Activated gamma-delta T cell treated with anti-CD3 and anti-CD28 coated beads, Interleukin-2, amount 50 U/mL, for 16 hours (primary cell): ENCODE results near the gene TSHZ1.

Experiments
- DNase-seq: peaks from one replicate; pipeline ENCODE4 v3.0.0-alpha.2; 2020; ENCODE audit warnings: low read depth

The TSHZ1 gene

DNA sequence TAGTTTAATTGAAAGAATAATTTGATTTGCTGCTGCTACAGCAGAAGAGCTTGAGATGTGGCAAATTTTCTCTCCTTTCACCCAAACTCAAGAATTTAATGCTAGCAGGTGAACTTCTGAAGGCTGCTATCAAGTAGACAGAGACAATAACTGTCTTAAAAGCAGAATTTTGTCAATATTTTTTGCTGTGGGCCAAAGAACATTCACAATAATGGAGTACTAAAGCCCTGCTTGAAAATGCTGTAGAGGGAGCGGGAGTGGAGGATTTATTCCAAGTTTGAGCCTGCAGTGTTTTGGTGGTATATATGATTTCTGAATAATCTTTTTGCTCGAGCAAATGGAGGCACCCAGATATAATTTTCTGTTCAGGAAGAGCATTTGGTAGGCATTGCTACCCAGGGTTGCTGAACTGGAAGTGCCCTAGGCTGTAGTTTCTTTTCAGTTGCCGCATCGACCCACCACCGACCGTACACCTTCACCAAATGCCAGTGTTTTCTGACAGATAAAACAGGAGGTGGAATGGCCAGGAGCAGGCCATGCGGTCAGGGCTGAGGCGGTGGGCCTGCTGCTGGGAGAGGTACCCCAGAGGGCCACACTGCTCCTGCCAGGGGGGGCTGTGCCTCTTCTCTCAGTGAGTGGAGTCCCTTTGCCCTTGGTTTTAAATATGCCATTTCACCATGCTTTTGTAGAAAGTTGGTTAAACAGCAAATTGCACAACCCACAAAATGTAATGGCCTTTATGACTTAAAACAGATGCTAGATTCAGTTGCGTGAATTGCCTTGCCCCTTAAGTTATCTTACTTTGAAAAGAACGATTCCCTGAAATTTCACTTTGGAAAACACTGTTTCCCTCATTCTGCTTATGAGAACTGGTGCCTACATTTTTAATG is 36.4 kb downstream of the TSHZ1 start:
- no peak for DNase-seq

GRCh38 chr18:75247611-75248421 is 37.2 kb downstream of the TSHZ1 start:
- DNase-seq, result no peak

DNA sequence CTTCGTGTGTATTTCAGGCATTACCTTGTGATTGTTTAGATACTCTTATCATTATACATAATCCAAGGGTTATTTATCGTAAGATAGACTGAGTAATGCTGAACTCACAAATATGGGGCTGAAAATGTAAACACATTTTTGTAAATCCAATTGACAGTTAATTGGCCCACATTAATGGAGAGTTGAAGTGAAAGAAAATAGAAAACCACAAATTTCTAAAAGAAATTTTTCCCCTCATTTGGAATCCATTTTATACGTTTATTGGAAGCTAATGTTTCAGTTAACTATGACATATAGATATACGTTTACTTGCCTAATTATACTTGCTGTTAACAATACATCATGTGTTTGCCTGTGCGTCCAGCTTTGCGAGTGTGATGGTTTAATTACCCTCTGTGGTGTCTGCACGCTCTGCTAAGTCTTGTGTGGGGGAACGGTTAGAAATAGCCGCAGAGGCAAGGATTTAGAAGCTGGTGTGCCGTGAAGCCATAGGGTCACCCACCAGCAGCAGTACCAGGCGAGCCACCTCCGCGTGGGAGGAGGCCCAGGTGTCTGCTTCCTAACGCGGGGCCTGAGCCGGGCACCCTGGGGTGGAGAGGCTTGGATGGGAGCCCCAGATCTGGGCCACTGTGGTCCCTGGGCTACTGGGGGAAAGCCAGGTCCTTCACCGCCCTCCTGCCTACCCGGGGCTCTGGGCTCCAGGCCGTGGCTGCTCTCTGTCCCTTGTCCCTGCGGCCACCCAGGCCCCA is 38.0 kb downstream of the TSHZ1 start:
- DNase-seq, result no peak

DNA sequence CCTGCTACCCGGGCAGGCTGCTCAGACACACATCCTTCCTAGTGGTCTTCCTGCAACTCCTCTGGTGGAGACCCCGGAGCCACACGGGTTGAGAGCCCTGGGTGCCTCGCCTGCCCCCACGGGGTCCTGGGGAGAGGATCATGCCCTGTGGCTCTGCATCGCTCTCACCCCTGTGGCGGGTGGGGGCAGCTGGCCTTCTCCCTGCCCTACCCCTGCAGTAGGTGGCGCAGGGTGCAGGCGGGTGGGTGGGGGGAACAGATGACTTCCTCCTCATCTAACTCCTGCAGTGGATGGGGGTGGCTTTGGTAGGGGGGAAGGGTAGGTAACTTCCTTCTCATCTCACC is 38.5 kb downstream of the TSHZ1 start:
- DNase-seq, result no peak

DNA sequence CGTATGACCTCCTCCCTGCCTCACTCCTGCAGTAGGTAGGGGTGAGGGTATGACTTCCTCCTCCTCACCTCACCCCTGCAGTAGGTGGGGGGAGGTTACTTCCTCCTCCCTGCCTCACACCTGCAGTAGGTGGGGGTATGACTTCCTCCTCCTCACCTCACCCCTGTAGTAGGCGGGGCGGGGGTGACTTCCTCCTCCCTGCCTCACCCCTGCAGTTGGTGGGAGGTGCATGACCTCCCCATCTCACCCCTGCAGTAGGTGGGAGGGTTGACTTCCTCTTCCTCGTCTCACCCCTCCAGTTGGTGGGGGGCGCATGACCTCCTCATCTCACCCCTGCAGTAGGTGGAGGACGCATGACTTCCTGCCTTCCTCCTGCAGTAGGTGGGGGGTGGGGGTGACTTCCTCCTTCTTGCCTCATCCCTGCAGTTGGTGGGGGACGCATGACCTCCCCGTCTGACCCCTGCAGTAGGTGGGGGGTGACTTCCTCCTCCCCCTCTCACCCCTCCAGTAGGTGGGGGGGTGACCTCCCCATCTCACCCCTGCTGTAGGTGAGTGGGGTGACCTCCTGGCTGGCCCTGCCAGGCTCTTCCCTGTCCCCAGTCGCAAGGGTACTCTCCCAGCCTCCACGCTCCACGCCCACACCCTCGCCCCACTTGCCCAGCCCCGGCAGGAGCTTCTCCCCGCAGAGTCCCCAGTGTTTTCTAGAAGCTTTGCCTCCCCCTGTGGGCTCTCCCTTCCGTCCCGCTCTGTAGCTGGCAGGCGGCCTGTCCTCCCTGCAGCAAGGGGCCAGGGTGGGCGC is 39.3 kb downstream of the TSHZ1 start:
- no peak for DNase-seq

DNA sequence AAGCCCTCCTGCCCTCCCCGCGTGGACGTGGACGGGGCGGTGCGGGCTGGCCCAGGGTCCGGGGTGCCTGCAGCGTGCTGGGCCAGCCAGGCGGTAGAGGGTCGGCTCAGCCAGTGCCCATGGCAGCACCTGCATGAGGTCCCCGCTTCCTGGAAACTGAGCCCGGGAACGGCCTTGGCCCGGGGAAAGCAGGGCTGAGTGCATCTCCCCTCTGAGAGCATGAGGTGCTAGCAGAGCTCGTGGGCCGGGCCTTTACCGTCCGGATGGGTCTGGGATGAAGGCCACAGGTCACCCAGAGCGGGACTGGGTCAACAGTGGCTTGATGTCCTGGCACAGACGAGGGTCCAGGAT is 39.8 kb downstream of the TSHZ1 start:
- DNase-seq, result no peak

- no peak for DNase-seq
Measured at GRCh38 chr18:75251466-75251865, 40.9 kb downstream of the TSHZ1 start.

GRCh38 chr18:75252136-75252535 is 41.5 kb downstream of the TSHZ1 start:
- DNase-seq, result no peak

DNA sequence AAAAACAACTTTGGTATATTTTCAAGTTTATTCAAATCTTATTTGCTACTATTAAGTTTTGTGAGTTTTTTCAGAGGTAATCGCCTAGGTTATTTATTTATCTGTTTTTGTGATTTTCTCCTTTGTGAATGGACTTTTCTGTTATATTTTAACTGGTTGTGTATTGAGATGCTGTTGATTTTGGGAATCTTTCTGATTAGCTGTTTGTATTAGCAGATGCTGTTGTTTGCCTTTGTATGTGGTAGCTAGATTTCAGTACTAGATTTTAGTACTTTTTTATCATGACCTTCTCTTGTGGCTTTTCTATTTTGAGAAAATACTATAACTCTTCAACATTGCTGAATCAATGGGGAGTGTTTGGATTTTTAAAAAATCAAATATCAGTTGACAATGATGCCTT is 42.4 kb downstream of the TSHZ1 start:
- DNase-seq, result no peak

DNA sequence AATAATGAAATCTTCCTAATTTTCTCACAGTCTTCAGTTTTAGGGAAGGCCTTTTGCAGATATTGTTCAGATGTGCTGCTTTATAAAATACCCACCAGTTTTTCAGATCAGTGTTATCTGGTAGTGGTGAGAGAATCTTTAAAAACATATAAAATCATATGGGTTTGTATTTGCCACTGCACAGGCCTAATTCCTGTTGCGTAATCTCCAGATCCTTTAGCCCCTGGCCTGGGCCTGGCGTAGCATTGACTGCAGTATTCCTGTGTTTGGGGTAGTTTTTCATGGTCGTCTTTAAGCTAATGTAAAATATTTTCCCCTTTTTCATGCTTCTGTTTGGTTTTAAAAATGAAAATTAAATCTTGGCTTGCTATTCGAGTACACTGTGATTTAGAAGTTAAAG is 43.2 kb downstream of the TSHZ1 start:
- DNase-seq, result no peak

DNA sequence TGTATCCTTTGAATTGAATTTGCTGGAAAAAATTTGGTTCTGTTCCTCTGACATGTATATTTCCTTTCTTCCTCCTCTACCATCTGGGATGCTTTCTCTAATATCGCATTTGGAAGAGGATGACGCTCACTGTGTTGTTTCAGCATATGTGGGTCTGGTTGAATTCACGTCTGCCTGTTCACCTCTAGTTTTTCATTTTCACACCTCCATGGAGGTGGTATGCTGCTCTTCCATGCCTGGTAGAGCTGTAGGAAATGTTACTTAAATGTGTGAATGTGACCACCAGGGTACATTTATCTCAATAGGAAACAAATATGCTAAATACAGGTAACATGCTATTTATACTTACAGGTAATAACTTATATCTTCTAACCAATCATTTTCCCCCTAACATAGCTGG is 44.5 kb downstream of the TSHZ1 start:
- DNase-seq, result no peak

GRCh38 chr18:75256376-75256775 is 45.8 kb downstream of the TSHZ1 start:
- no peak for DNase-seq

- no peak for DNase-seq
Measured at GRCh38 chr18:75257605-75258004, 47.0 kb downstream of the TSHZ1 start.

DNA sequence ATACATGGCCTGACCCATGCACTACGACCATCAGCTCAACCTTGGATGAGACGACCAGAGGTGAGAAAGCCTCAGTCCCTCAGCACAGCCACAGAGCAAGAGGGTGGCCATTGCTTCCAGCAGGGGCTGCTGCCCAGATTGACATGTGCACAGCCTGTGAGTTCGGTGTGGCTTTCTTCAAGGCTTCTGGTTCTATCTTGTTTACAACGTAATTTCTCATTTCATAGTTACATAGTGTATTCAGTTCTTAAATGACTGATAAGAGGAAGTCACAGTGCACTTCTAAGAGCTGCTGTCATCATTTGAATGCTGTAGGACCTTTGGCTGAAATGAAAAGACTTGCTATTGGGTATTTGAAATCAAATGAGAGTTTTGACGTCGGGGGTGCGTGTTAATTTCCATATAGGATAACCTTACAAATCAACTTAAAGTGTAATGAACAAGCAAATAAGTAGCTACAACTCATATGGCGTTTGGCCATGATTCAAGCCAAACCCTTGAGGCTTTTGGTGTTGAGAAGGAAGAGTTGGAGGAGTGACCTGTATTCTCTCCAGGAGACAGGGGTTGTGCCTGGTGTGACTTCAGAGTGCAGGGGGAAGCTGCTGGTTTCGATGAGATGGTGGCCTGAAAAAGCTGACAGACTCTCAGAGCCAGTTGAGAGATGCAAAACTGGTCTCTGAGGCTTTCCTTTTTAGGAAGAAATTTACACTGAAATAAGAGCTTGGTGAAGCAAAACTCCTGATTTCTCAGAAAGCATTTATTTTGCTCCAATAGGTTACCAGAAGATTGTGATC is 51.0 kb downstream of the TSHZ1 start:
- no peak for DNase-seq

- DNase-seq, result no peak
Measured at GRCh38 chr18:75262511-75262910, 51.9 kb downstream of the TSHZ1 start.

- DNase-seq, result no peak
Measured at GRCh38 chr18:75264195-75264594, 53.6 kb downstream of the TSHZ1 start.

- no peak for DNase-seq
Measured at GRCh38 chr18:75264926-75265597, 54.5 kb downstream of the TSHZ1 start.

- no peak for DNase-seq
Measured at GRCh38 chr18:75265872-75266271, 55.3 kb downstream of the TSHZ1 start.

DNA sequence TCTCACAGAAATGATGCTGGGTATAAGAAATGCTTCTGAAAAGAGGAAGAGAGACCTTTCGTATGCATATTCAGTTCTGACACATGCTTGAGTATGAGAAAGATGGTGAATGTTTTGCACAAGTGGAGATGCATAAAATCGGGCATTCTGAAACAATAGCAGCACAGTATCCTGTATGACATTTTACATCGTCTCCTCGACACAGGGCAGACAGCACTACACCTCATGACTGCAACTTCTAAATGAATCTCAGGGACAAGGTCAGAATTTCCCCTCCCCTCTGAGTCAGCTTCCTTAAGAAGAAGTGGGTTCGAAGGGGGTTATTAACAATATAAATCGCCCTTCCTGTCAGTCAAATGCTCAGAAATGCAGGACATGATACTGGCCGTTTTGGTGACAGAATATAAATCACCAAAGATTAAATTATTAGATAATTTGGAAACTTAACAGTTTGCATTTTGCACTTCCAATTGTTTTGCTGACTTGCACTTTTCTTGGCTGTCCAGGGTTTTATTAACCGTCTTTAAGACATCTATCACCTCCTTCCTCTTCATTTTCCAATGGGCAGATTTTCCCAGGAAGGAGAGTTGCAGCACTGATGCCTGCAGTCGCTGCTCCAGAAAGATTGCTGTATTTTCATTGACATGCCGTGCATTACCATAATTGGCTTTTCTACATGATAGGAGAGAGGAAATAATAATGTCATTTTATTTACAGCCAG is 57.2 kb downstream of the TSHZ1 start:
- no peak for DNase-seq

GRCh38 chr18:75268364-75268646 is 57.7 kb downstream of the TSHZ1 start:
- DNase-seq, result no peak
